Endodermal cell (in vitro differentiated cells): ENCODE results near the gene CEPT1. TPM values are rescaled to one million over a fixed set of nuclear protein-coding genes. Genes with fewer than 3 reads are reported as not detected.

ENCODE experiments used
- DNase-seq: peaks from one replicate; pipeline ENCODE4 v3.0.0-alpha.2; 2017
- H3K27ac ChIP-seq: 2 replicates; pipeline ENCODE4 v1.5.1; 2013; ENCODE audit warnings: mild to moderate bottlenecking, low read depth, low read length, moderate library complexity
- H3K27me3 ChIP-seq: 2 replicates; pipeline ENCODE4 v1.6.1; 2013; ENCODE audit warnings: mild to moderate bottlenecking, low read length, moderate library complexity; ENCODE audit not compliant: insufficient read depth, control insufficient read depth, poor library complexity, severe bottlenecking
- H3K36me3 ChIP-seq: 2 replicates; pipeline ENCODE4 v1.7.0; 2013; ENCODE audit warnings: mild to moderate bottlenecking, low read length, moderate library complexity; ENCODE audit not compliant: control insufficient read depth, insufficient read depth
- H3K4me1 ChIP-seq: one replicate; pipeline ENCODE4 v1.7.0; 2013; ENCODE audit warnings: low read length; ENCODE audit not compliant: control insufficient read depth, insufficient read depth
- H3K4me3 ChIP-seq: 2 replicates; pipeline ENCODE4 v1.5.1; 2013; ENCODE audit warnings: mild to moderate bottlenecking, low read length, moderate library complexity
- H3K9ac ChIP-seq: 2 replicates; pipeline ENCODE4 v1.6.1; 2013; ENCODE audit warnings: mild to moderate bottlenecking, low read length, moderate library complexity; ENCODE audit not compliant: poor library complexity, severe bottlenecking; ENCODE audit errors: extremely low read depth
- H3K9me3 ChIP-seq: 2 replicates; pipeline ENCODE4 v1.6.1; 2013; ENCODE audit warnings: mild to moderate bottlenecking, low read length, moderate library complexity; ENCODE audit not compliant: control insufficient read depth
- H3K27ac Mint-ChIP-seq: 2 replicates; pipeline ENCODE4 v1.8.0; 2020; ENCODE audit warnings: mixed read lengths
- H3K27me3 Mint-ChIP-seq: 2 replicates; pipeline ENCODE4 v1.8.0; 2021; ENCODE audit warnings: mild to moderate bottlenecking, mixed read lengths; ENCODE audit not compliant: insufficient read depth
- H3K36me3 Mint-ChIP-seq: 2 replicates; pipeline ENCODE4 v1.8.0; 2020; ENCODE audit warnings: low read depth, mixed read lengths
- H3K4me1 Mint-ChIP-seq: 2 replicates; pipeline ENCODE4 v1.8.0; 2020; ENCODE audit warnings: mixed read lengths
- H3K4me3 Mint-ChIP-seq: 2 replicates; pipeline ENCODE4 v1.8.0; 2020; ENCODE audit warnings: mild to moderate bottlenecking, moderate library complexity, mixed read lengths
- H3K9me3 Mint-ChIP-seq: 2 replicates; pipeline ENCODE4 v1.8.0; 2020; ENCODE audit warnings: mild to moderate bottlenecking, mixed read lengths
- WGBS, 2 experiments: methylation state at CpG; one replicate each; pipeline versions ENCODE4 v1.1.5 to v1.1.7; 2013; ENCODE audit warnings: missing lambda C conversion rate in 2 of 2, mixed read lengths in 1 of 2; ENCODE audit not compliant: insufficient coverage in 1 of 2, insufficient read length in 1 of 2; 5-methylcytosine and 5-hydroxymethylcytosine counted together
- total RNA-seq, 2 donors: library from RNA; stranded (reverse); fragmentation: NEBNext Ultra II Directional in 1 of 2; extraction: Animal tissue kit (Norgen Biotek cat#: 25700) in 1 of 2; gene quantifications; 2 replicates in 1 of 2; 3 replicates in 1 of 2; pipeline ENCODE4 v1.2.1, GENCODE V29; 2021
- TF ChIP-seq, protein P1 (sequence below): fragments of 200-600 bp; sonication (generic); conservative IDR thresholded peaks from 2 replicates; pipeline ENCODE4 v1.5.0; 2021; ENCODE audit warnings: antibody characterized with exemption, mild to moderate bottlenecking

Gene CEPT1
- total RNA-seq, 2 donors from 2014 or later, result 28.0 to 33.3 TPM

DNA sequence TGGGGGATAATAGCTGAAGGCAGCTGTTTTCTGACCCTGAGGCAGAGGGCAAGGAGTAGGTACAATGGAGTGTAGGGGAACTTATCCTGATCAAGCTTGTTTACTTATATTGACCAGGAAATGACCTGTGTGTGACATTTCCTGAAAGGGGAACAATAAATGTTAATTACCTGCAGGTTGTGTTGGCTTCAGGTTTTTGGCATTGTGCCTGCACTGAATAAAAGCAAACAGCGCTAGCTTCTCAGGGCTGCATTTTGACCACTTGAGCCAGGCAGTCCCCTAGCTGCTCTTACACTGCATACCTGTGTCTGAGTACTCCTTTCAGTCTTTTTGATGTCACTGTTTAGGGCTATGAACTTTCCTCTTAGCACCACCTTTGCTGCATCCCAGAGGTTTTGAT is 40.7 kb upstream of the CEPT1 start:
- no peaks in the 10 kb centered on the region for H3K4me1 Mint-ChIP-seq
- Histone ChIP-seq H3K27me3 (no peaks in the 10 kb centered on the region), H3K36me3 (no peaks in the 10 kb centered on the region), H3K27ac (no peak overlapping the region), H3K9me3 (peaks cover 63% of the 10 kb centered on the region), H3K4me3 (no peak overlapping the region), H3K9ac (no peak overlapping the region), H3K4me1 (no peaks in the 10 kb centered on the region)
- peaks cover 79% of the 10 kb centered on the region for H3K9me3 Mint-ChIP-seq
- TF ChIP-seq, protein P1, sequence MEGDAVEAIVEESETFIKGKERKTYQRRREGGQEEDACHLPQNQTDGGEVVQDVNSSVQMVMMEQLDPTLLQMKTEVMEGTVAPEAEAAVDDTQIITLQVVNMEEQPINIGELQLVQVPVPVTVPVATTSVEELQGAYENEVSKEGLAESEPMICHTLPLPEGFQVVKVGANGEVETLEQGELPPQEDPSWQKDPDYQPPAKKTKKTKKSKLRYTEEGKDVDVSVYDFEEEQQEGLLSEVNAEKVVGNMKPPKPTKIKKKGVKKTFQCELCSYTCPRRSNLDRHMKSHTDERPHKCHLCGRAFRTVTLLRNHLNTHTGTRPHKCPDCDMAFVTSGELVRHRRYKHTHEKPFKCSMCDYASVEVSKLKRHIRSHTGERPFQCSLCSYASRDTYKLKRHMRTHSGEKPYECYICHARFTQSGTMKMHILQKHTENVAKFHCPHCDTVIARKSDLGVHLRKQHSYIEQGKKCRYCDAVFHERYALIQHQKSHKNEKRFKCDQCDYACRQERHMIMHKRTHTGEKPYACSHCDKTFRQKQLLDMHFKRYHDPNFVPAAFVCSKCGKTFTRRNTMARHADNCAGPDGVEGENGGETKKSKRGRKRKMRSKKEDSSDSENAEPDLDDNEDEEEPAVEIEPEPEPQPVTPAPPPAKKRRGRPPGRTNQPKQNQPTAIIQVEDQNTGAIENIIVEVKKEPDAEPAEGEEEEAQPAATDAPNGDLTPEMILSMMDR, result no peak
- WGBS, 2 experiments, result 92 to 98% methylated on average over 1 of the region's 1 CpG
- no peak overlapping the region for H3K27ac Mint-ChIP-seq
- no peak for DNase-seq
- H3K4me3 Mint-ChIP-seq, result no peak overlapping the region
- H3K27me3 Mint-ChIP-seq, result no peaks in the 10 kb centered on the region
- peaks cover 6% of the 10 kb centered on the region for H3K36me3 Mint-ChIP-seq

DNA sequence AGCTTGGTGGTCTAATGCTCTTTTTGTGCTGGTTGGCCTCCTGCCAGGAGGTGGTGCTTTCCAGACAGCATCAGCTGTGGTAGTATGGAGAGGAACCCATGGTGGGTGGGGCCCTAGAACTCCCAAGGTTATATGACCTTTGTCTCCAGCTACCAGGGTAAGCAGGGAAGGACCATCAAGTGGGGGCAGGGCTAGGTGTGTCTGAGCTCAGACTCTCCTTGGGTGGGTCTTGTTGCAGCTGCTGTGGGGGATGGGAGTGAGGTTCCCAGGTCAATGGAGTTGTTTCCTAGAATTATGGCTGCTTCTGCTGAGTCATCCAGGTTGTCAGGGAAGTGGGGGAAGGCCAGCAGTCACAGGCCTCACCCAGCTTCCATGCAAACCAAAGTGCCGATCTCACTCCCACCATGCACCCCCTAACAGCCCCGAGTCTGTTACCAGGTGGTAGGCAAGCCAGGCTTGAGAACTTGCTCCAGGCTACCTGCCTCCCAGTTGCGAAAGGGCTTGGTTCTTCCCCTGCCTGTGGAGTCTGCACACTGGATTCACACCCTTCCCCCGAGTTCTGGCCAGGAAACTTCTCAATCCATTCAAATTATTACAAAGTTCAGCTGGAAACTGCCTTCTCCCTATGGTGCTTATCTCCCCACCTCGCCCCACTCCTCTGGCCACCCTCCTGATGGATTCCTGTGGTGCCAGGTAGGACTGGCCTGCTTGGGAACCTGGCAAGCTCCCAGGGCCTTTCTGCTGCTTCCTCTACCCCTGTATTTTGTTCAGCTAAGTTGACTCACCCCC is 38.0 kb upstream of the CEPT1 start:
- peaks cover 66% of the 10 kb centered on the region for H3K9me3 ChIP-seq
- H3K4me3 ChIP-seq, result no peak overlapping the region
- H3K4me1 Mint-ChIP-seq, result no peaks in the 10 kb centered on the region
- peaks cover 5% of the 10 kb centered on the region for H3K36me3 Mint-ChIP-seq
- H3K27ac Mint-ChIP-seq, result no peak overlapping the region
- no peak for DNase-seq
- no peak overlapping the region for H3K4me3 Mint-ChIP-seq
- H3K4me1 ChIP-seq, result no peaks in the 10 kb centered on the region
- H3K9ac ChIP-seq, result no peak overlapping the region
- H3K27ac ChIP-seq, result no peak overlapping the region
- TF ChIP-seq, protein P1, result no peak
- H3K27me3 ChIP-seq, result no peaks in the 10 kb centered on the region
- H3K27me3 Mint-ChIP-seq, result no peaks in the 10 kb centered on the region
- WGBS, 2 experiments, result 88 to 100% methylated on average over 2 to 5 of the region's 5 CpGs
- H3K9me3 Mint-ChIP-seq, result peaks cover 57% of the 10 kb centered on the region
- no peaks in the 10 kb centered on the region for H3K36me3 ChIP-seq

DNA sequence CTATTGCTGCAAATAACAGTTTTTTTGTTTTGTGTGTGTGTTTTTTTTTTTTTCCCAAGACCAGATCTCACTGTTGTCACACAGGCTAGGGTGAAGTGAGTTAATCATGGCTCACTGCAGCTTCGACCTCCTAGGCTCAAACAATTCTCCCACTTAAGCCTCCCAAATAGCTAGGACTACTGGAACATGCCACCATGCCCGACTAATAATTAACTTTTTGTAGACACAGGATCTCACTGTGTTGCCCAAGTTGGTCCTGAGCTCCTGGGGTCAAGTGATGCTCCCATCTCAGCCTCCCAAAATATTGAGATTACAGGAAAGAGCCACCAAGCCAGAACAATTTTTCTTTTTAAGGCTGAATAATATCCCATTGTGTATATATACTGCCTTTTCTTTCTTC is 35.0 kb upstream of the CEPT1 start:
- peaks cover 54% of the 10 kb centered on the region for H3K9me3 ChIP-seq
- Mint-ChIP-seq H3K4me3 (no peak overlapping the region), H3K36me3 (peaks cover 5% of the 10 kb centered on the region), H3K4me1 (no peaks in the 10 kb centered on the region), H3K27me3 (no peaks in the 10 kb centered on the region), H3K9me3 (peaks cover 35% of the 10 kb centered on the region), H3K27ac (no peak overlapping the region)
- H3K4me3 ChIP-seq, result no peak overlapping the region
- H3K27me3 ChIP-seq, result no peaks in the 10 kb centered on the region
- TF ChIP-seq, protein P1, result no peak
- H3K27ac ChIP-seq, result no peak overlapping the region
- DNase-seq, result no peak
- no peaks in the 10 kb centered on the region for H3K36me3 ChIP-seq
- WGBS, 2 experiments, result 89 to 95% methylated on average over 2 of the region's 2 CpGs
- H3K9ac ChIP-seq, result no peak overlapping the region
- H3K4me1 ChIP-seq, result no peaks in the 10 kb centered on the region
